Measurements from ENCODE around the gene ANKS4B. TPM values are rescaled to one million over a fixed set of nuclear protein-coding genes. Genes with fewer than 3 reads are reported as not detected.

ANKS4B gene
- total RNA-seq, 1 experiment from 2014 or later = 3.5 TPM

GRCh38 chr16:21277045-21277926, 43.8 kb downstream of the ANKS4B start:
- DNase-seq = no peak
- H3K9me3 ChIP-seq = no peaks in the 10 kb centered on the region
- Mint-ChIP-seq H3K27me3 (ENCODE audit: insufficient read depth, unreplicated experiment) (peaks cover 6% of the 10 kb centered on the region), H3K36me3 (ENCODE audit: insufficient read depth, unreplicated experiment) (no peaks in the 10 kb centered on the region), H3K4me3 (ENCODE audit: unreplicated experiment) (peak overlapping the region; percentile 75), H3K27ac (ENCODE audit: unreplicated experiment) (no peak overlapping the region), H3K4me1 (ENCODE audit: low read depth, unreplicated experiment) (no peaks in the 10 kb centered on the region), H3K9me3 (ENCODE audit: unreplicated experiment) (no peaks in the 10 kb centered on the region)
- no peaks in the 10 kb centered on the region for H3K36me3 ChIP-seq (ENCODE audit: control insufficient read depth, insufficient read depth, low read length)
- CTCF ChIA-PET = interaction anchor here (1.2 to 2.3 kb wide), 3 partner anchors 24 to 121 kb away, joined by 3 to 10 read pairs (median 5); no protein-coding TSS in a partner anchor
- TF ChIP-seq, protein P1, sequence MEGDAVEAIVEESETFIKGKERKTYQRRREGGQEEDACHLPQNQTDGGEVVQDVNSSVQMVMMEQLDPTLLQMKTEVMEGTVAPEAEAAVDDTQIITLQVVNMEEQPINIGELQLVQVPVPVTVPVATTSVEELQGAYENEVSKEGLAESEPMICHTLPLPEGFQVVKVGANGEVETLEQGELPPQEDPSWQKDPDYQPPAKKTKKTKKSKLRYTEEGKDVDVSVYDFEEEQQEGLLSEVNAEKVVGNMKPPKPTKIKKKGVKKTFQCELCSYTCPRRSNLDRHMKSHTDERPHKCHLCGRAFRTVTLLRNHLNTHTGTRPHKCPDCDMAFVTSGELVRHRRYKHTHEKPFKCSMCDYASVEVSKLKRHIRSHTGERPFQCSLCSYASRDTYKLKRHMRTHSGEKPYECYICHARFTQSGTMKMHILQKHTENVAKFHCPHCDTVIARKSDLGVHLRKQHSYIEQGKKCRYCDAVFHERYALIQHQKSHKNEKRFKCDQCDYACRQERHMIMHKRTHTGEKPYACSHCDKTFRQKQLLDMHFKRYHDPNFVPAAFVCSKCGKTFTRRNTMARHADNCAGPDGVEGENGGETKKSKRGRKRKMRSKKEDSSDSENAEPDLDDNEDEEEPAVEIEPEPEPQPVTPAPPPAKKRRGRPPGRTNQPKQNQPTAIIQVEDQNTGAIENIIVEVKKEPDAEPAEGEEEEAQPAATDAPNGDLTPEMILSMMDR (IDR thresholded peaks at IDR 0.05; ENCODE audit: insufficient read depth in 1 of 2, low read depth in 1 of 2, low read length in 1 of 2, severe bottlenecking in 1 of 2, unreplicated experiment in 1 of 2) = no peak
- intact Hi-C loops (cut with micrococcal nuclease; ENCODE audit: unreplicated experiment) = loop anchor here (5.0 kb wide), 1 partner anchor 75 kb away; no protein-coding TSS in a partner anchor
- H3K4me3 ChIP-seq (ENCODE audit: low read depth, low read length) = peak overlapping the region; percentile 34
- POLR2A ChIA-PET = interaction anchor here (0.6 kb wide), 1 partner anchor 1095 kb away, joined by 4 read pairs; no protein-coding TSS in a partner anchor
- no peaks in the 10 kb centered on the region for H3K4me1 ChIP-seq
- H3K27me3 ChIP-seq (replicated peaks; ENCODE audit: control insufficient read depth, insufficient read depth, low read length) = no peaks in the 10 kb centered on the region
- BruUV-seq (replicated peaks) = no TSS peak

DNA sequence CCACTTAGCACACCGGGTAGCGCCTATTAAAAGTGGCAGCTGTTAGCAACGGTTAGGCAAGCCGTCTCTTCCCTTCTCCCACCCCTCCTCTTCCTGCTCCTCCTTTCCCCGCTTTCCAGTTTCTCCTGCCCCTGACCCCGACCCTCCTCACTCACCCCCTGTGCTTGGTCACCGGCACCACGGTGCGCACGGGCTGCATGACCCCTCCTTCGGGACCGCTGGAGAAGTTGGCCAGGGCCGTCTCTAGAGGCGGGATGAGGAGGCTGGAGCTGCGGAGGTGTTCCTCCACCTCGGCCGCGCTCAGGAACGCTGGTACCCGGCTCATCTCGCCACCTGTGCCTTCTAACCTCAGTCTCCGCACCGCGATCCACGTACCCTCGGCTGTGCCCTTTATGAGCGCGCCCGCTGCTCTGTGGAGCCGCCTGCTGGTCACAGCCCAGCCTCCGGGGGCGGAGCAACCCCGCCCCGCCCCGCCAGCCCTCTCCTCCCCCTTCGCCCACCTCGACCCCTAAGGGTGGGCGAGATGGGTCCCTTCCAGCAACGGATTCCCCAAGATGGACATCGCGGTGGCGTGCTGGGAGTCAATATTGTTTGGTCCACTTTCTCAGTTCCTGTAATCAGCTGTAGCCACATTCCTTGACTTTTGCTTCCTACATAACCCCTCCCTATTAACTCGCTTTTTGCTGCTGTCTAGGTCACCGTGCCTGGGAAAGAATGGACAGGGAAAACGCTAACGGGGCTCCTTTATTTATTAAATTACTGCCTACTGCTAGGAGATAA, 44.6 kb downstream of the ANKS4B start, which contains the start of gene CRYM:
CRYM (minus strand) TSS at position 364 of the 780 bp plus-strand sequence; CDS start at position 325, 39 bp downstream.
- Histone ChIP-seq H3K4me1 (no peaks in the 10 kb centered on the region), H3K36me3 (ENCODE audit: control insufficient read depth, insufficient read depth, low read length) (no peaks in the 10 kb centered on the region), H3K27me3 (replicated peaks; ENCODE audit: control insufficient read depth, insufficient read depth, low read length) (no peaks in the 10 kb centered on the region), H3K9me3 (no peaks in the 10 kb centered on the region), H3K4me3 (ENCODE audit: low read depth, low read length) (peak within 1 kb of the TSS; percentile 34)
- intact Hi-C loops (cut with micrococcal nuclease; ENCODE audit: unreplicated experiment) = loop anchor here (1.0 to 5.0 kb wide), 3 partner anchors 23 to 90 kb away; no protein-coding TSS in a partner anchor
- H3K36me3 Mint-ChIP-seq (ENCODE audit: insufficient read depth, unreplicated experiment) = no peaks in the 10 kb centered on the region
- no peaks in the 10 kb centered on the region for H3K9me3 Mint-ChIP-seq (ENCODE audit: unreplicated experiment)
- DNase-seq = peak; percentile 54 to 71
- H3K4me3 Mint-ChIP-seq (ENCODE audit: unreplicated experiment) = peak within 1 kb of the TSS; percentile 75
- H3K27me3 Mint-ChIP-seq (ENCODE audit: insufficient read depth, unreplicated experiment) = peaks cover 6% of the 10 kb centered on the region
- no peaks in the 10 kb centered on the region for H3K4me1 Mint-ChIP-seq (ENCODE audit: low read depth, unreplicated experiment)
- ChIA-PET POLR2A (interaction anchor here (0.6 kb wide), 1 partner anchor 1094 kb away, joined by 4 read pairs; no protein-coding TSS in a partner anchor), CTCF (interaction anchor here (0.7 to 2.3 kb wide), 3 partner anchors 23 to 1009 kb away, joined by 4 to 10 read pairs (median 5); no protein-coding TSS in a partner anchor)
- no TSS peak for BruUV-seq (replicated peaks)
- TF ChIP-seq, protein P1 (IDR thresholded peaks at IDR 0.05; ENCODE audit: insufficient read depth in 1 of 2, low read depth in 1 of 2, low read length in 1 of 2, severe bottlenecking in 1 of 2, unreplicated experiment in 1 of 2) = peak; percentile 73 to 89
- H3K27ac Mint-ChIP-seq (ENCODE audit: unreplicated experiment) = no peak within 1 kb of the TSS

- H3K4me3 ChIP-seq (ENCODE audit: low read depth, low read length) = no peak overlapping the region
- no peak for DNase-seq
- ChIA-PET POLR2A (no interaction called here), CTCF (interaction anchor here (0.8 kb wide), 1 partner anchor 91 kb away, joined by 3 read pairs; no protein-coding TSS in a partner anchor)
- H3K4me1 Mint-ChIP-seq (ENCODE audit: low read depth, unreplicated experiment) = peaks cover 7% of the 10 kb centered on the region
- H3K9me3 ChIP-seq = no peaks in the 10 kb centered on the region
- BruUV-seq (replicated peaks) = no TSS peak
- intact Hi-C loops (cut with micrococcal nuclease; ENCODE audit: unreplicated experiment) = loop anchor here (2.0 to 5.0 kb wide), 2 partner anchors 21 to 77 kb away; no protein-coding TSS in a partner anchor
- H3K4me1 ChIP-seq = no peaks in the 10 kb centered on the region
- peaks cover 5% of the 10 kb centered on the region for H3K36me3 Mint-ChIP-seq (ENCODE audit: insufficient read depth, unreplicated experiment)
- H3K9me3 Mint-ChIP-seq (ENCODE audit: unreplicated experiment) = no peaks in the 10 kb centered on the region
- H3K27me3 Mint-ChIP-seq (ENCODE audit: insufficient read depth, unreplicated experiment) = peaks cover 11% of the 10 kb centered on the region
- no peaks in the 10 kb centered on the region for H3K27me3 ChIP-seq (replicated peaks; ENCODE audit: control insufficient read depth, insufficient read depth, low read length)
- H3K27ac Mint-ChIP-seq (ENCODE audit: unreplicated experiment) = no peak overlapping the region
- TF ChIP-seq, protein P1 (IDR thresholded peaks at IDR 0.05; ENCODE audit: insufficient read depth in 1 of 2, low read depth in 1 of 2, low read length in 1 of 2, severe bottlenecking in 1 of 2, unreplicated experiment in 1 of 2) = no peak
- H3K4me3 Mint-ChIP-seq (ENCODE audit: unreplicated experiment) = no peak overlapping the region
- no peaks in the 10 kb centered on the region for H3K36me3 ChIP-seq (ENCODE audit: control insufficient read depth, insufficient read depth, low read length)
Observed at GRCh38 chr16:21279501-21279900, 46.0 kb downstream of the ANKS4B start.

Measured in Caco-2 (cell line).